Measurements from ENCODE around the gene TNP1. TPM values are rescaled to one million over a fixed set of nuclear protein-coding genes. Genes with fewer than 3 reads are reported as not detected.

TNP1 gene
- total RNA-seq, 1 donor from 2014 or later = not detected

GRCh38 chr2:216837740-216838139 lies 22.1 kb downstream of the TNP1 start:
- DNase-seq = no peak

- DNase-seq = no peak
Measured at GRCh38 chr2:216833061-216833460, 26.8 kb downstream of the TNP1 start.

- DNase-seq = no peak
Measured at GRCh38 chr2:216830346-216830745, 29.5 kb downstream of the TNP1 start.

GRCh38 chr2:216829533-216829932 lies 30.3 kb downstream of the TNP1 start:
- DNase-seq = peak; percentile 1

GRCh38 chr2:216827073-216827720 lies 32.7 kb downstream of the TNP1 start:
- no peak for DNase-seq

- no peak for DNase-seq
Measured at GRCh38 chr2:216822470-216822869, 37.4 kb downstream of the TNP1 start.

- no peak for DNase-seq
Measured at GRCh38 chr2:216820709-216821108, 39.2 kb downstream of the TNP1 start.

- no peak for DNase-seq
Measured at GRCh38 chr2:216819766-216820165, 40.1 kb downstream of the TNP1 start.

- no peak for DNase-seq
Measured at GRCh38 chr2:216819055-216819454, 40.8 kb downstream of the TNP1 start.

GRCh38 chr2:216810399-216811160 lies 49.3 kb downstream of the TNP1 start:
- no peak for DNase-seq

Other genes starting within 250 kb of the TNP1 start
- 159 and 263 TPM in 2 replicates for gene IGFBP2, start 226.6 kb downstream of the TNP1 start, total RNA-seq
- gene IGFBP5, start 164.5 kb downstream of the TNP1 start, total RNA-seq = 0.65 and 6.1 TPM in 2 replicates